Uterus (tissue), 4 donors: ENCODE results near the gene ZNF438. TPM values are rescaled to one million over a fixed set of nuclear protein-coding genes. Genes with fewer than 3 reads are reported as not detected.

Experiments used
- DNase-seq, 2 donors: peaks; one replicate each; pipeline ENCODE4 v3.0.0-alpha.2; 2019 to 2020
- H3K27ac ChIP-seq, 2 donors: fragments of 200-600 bp; sonication (generic); 1 replicate in 1 of 2; 2 replicates in 1 of 2; pipeline ENCODE4 v1.5.1; 2016 to 2018
- H3K27me3 ChIP-seq, 2 donors: fragments of 200-600 bp; sonication (generic); one replicate each; pipeline ENCODE4 v1.5.1; 2018 to 2019; ENCODE audit warnings: control low read depth in 1 of 2
- H3K36me3 ChIP-seq, 2 donors: fragments of 200-600 bp; sonication (generic); one replicate each; pipeline ENCODE4 v1.5.1; 2019; ENCODE audit warnings: control low read depth in 1 of 2
- H3K4me1 ChIP-seq, 2 donors: fragments of 200-600 bp; sonication (generic); one replicate each; pipeline ENCODE4 v1.5.1; 2018 to 2019; ENCODE audit warnings: control low read depth in 1 of 2
- H3K4me3 ChIP-seq, 2 donors: fragments of 200-600 bp; sonication (generic); 1 replicate in 1 of 2; 2 replicates in 1 of 2; pipeline ENCODE4 v1.5.1; 2018 to 2019; ENCODE audit warnings: mild to moderate bottlenecking in 1 of 2
- H3K9me3 ChIP-seq, 2 donors: fragments of 200-600 bp; sonication (generic); one replicate each; pipeline ENCODE4 v1.5.1; 2019; ENCODE audit warnings: control low read depth in 1 of 2
- POLR2A ChIP-seq, 2 donors: fragments of 450-650 bp; IDR thresholded peaks; one replicate each; pipeline ENCODE4 v1.6.1; 2016; ENCODE audit warnings: antibody characterized with exemption in 2 of 2, mild to moderate bottlenecking in 1 of 2, moderate library complexity in 1 of 2
- intact Hi-C: fragments of 100-400 bp; cut with DNase I; formaldehyde crosslinking; loops from one replicate; pipeline ENCODE4 v1.15.1; 2023; ENCODE audit warnings: low total_unique reads
- total RNA-seq, 4 donors: library from RNA; depleted of rRNA in 3 of 4; stranded (reverse); fragments of >200 nt in 3 of 4; gene quantifications; one replicate each; pipeline versions ENCODE4 v1.1.0 to v1.2.4, GENCODE V29; 2014 to 2023
- TF ChIP-seq, protein P1 (sequence below), 4 experiments: fragments of 200-600 bp in 2 of 4; fragments of 450-650 bp in 2 of 4; sonication (generic) in 2 of 4; IDR thresholded peaks; one replicate each; pipeline ENCODE4 v1.5.1; 2016 to 2019; ENCODE audit warnings: antibody characterized with exemption in 4 of 4, mild to moderate bottlenecking in 2 of 4, moderate library complexity in 1 of 4
- donor health status: DM: yes; HTN: yes; CAD: no.

The ZNF438 gene
- total RNA-seq, 4 donors from 2014 or later = 5.8 to 24.6 (median 18.4) TPM

DNA sequence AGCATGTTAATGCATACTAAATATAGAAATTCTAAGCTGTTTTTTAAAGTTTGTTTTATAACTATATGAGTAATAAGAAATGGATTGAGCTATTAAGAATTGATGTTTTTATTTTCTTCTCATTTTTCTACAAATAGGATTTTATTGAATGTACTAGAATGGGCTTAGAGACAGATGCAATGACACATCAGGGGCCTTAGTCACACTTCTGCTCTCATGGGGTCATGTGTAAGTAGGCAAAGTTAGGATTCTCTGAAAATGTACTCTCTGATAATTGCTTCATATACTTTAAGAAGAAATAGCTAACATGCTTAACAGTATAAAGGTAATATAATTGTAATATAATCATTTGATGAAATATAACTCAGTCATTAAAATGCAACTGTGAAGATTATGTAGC lies 154.6 kb downstream of the ZNF438 start:
- Histone ChIP-seq H3K4me1 (no peaks in the 10 kb centered on the region), H3K4me3 (no peak overlapping the region), H3K27ac (no peak overlapping the region), H3K9me3 (no peaks in the 10 kb centered on the region), H3K27me3 (no peaks in the 10 kb centered on the region), H3K36me3 (peaks cover 0 to 5% of the 10 kb centered on the region in 2 donors)
- DNase-seq = no peak
- no peak for TF ChIP-seq POLR2A (IDR thresholded peaks at IDR 0.05)
- TF ChIP-seq, protein P1, sequence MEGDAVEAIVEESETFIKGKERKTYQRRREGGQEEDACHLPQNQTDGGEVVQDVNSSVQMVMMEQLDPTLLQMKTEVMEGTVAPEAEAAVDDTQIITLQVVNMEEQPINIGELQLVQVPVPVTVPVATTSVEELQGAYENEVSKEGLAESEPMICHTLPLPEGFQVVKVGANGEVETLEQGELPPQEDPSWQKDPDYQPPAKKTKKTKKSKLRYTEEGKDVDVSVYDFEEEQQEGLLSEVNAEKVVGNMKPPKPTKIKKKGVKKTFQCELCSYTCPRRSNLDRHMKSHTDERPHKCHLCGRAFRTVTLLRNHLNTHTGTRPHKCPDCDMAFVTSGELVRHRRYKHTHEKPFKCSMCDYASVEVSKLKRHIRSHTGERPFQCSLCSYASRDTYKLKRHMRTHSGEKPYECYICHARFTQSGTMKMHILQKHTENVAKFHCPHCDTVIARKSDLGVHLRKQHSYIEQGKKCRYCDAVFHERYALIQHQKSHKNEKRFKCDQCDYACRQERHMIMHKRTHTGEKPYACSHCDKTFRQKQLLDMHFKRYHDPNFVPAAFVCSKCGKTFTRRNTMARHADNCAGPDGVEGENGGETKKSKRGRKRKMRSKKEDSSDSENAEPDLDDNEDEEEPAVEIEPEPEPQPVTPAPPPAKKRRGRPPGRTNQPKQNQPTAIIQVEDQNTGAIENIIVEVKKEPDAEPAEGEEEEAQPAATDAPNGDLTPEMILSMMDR (IDR thresholded peaks at IDR 0.05) = no peak
- intact Hi-C loops = no loop called here

DNA sequence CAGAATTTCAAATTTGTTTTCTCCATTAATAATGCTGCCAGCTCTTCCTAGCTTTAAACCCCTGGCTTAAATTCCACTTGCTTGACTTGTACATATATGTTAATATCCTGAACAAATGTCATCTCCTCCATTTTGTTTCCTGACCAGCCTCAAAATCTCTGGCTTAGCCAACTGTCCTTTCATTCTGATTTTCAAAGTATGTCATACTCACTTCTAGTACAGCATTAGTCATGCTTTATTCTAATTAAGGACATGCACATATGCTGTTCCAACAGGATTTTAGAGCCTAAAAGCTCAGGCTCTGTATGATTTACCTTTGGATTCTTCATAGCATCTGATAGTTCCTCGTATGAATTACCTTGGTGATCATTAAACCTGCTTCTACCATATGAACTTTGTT lies 158.3 kb downstream of the ZNF438 start:
- Histone ChIP-seq H3K27me3 (no peaks in the 10 kb centered on the region), H3K9me3 (no peaks in the 10 kb centered on the region), H3K4me1 (no peaks in the 10 kb centered on the region), H3K4me3 (no peak overlapping the region), H3K36me3 (no peaks in the 10 kb centered on the region), H3K27ac (no peak overlapping the region)
- no peak for TF ChIP-seq POLR2A (IDR thresholded peaks at IDR 0.05)
- TF ChIP-seq, protein P1 (IDR thresholded peaks at IDR 0.05) = no peak
- DNase-seq = no peak
- intact Hi-C loops = no loop called here

DNA sequence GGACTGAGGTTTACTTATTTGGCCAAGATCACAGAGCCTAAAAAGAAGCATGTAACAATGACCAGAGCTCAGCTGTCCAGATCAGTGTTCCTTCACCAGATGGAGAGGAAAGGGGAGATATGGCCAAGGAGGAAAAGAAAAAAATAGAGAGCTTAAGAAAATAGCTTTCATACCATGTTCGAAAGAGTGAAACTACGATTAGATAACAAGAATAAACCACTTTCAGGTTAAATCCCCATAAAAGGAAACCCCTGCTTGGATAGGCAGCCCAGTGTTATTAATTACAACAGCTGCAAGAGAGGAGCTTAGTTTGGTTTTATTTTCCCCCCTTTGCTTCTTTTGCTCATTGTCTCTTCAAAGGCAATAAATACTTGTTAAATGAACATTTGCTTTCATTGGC lies 160.8 kb downstream of the ZNF438 start:
- intact Hi-C loops = no loop called here
- H3K27ac ChIP-seq = peak overlapping the region; percentile 9 to 29
- no peaks in the 10 kb centered on the region for H3K9me3 ChIP-seq
- H3K27me3 ChIP-seq = no peaks in the 10 kb centered on the region
- no peaks in the 10 kb centered on the region for H3K36me3 ChIP-seq
- H3K4me3 ChIP-seq = no peak overlapping the region
- no peaks in the 10 kb centered on the region for H3K4me1 ChIP-seq
- TF ChIP-seq POLR2A (IDR thresholded peaks at IDR 0.05) = no peak
- TF ChIP-seq, protein P1 (IDR thresholded peaks at IDR 0.05) = no peak
- no peak for DNase-seq

DNA sequence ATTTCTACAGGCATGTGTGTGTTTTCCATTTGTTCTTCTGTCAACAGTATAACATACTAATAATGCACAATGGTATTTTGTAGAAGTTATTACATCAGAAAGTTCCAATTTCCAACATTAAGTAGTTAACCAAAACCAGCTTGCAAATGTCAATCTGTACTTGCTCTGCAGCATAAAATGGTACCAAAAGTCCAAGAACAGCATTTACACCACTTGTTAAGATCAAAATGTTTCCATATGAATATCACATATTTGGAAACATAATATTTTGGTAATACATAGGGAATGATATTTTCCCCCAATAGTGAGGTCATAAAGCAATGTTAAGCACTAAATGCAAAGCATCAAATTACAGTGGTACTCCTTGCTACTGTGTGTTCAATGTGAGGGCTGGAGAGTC lies 162.1 kb downstream of the ZNF438 start:
- Histone ChIP-seq H3K27me3 (no peaks in the 10 kb centered on the region), H3K36me3 (no peaks in the 10 kb centered on the region), H3K27ac (no peak overlapping the region), H3K4me3 (no peak overlapping the region), H3K4me1 (no peaks in the 10 kb centered on the region), H3K9me3 (no peaks in the 10 kb centered on the region)
- TF ChIP-seq, protein P1 (IDR thresholded peaks at IDR 0.05) = no peak
- no peak for TF ChIP-seq POLR2A (IDR thresholded peaks at IDR 0.05)
- intact Hi-C loops = no loop called here
- no peak for DNase-seq

DNA sequence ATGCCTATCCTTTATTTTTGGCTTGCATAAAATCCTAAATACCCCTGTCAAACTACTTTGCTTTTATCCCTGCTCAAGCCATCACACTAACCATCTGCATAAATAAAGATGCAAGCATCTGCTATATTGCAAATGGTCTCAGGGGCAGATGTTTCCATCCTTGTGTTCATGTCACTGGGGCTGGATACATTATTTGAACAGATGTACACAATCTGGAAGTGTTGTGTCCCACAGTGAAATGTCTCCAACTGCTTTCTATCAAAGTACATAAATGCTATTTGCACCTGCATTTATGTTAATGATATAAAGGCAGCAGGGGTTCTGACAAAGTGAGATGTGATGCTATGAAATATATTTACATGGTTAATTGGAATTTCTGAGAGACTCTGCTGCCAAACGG lies 163.1 kb downstream of the ZNF438 start:
- intact Hi-C loops = no loop called here
- peaks cover 0 to 5% of the 10 kb centered on the region in 2 donors for H3K4me1 ChIP-seq
- H3K9me3 ChIP-seq = no peaks in the 10 kb centered on the region
- TF ChIP-seq, protein P1 (IDR thresholded peaks at IDR 0.05) = no peak
- TF ChIP-seq POLR2A (IDR thresholded peaks at IDR 0.05) = no peak
- DNase-seq = no peak
- no peaks in the 10 kb centered on the region for H3K27me3 ChIP-seq
- H3K4me3 ChIP-seq = no peak overlapping the region
- no peak overlapping the region for H3K27ac ChIP-seq
- H3K36me3 ChIP-seq = no peaks in the 10 kb centered on the region
